NCI-H187 treated with DMSO at 0.1 percent for 48 hours (cell line): ENCODE measurements around the gene STIM1.
"Not testable (repeated sequence)": the region's sequence is repeated elsewhere in the genome, so short reads cannot be mapped to it uniquely, and the experiment has no call there.

Experiments
- DNase-seq: peaks from one replicate; lab custom pipeline; 2025; lab: John Stamatoyannopoulos, UW

Gene STIM1

GRCh38 chr11:3855808-3856491 is 486 bp downstream of the STIM1 start:
- no peak for DNase-seq

DNA sequence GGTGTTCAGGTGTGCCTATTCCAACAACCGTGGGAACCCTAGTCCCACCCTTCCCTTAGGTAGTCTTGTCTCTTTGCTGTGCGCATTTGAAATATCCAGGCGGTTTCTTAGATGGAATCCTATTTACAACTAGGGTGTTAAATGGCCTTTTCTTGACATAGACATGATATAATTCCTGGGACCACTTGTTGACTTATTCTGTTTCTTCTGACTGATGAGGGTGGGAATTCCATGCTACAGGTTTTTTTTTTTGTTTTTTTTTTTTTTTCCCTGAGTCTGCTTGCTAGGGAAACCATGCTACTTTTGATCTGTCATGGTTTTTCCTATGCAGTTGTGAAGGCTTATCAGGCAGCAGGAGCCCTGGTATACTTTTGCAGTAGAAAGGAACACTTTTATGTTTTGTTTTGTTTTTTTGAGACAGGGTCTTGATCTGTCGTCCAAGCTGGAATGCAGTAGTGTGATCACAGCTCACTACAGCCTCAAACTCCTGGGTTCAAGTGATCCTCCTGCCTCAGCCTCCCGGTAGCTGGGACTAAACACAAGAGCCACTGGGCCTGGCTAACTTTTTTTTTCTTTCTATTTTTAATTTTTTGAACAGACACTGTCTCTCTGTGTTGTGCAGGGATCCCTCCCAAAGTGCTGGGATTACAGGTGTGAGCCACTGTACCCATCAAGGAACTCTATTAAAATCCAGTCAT is 1.5 kb downstream of the STIM1 start:
- DNase-seq: no peak

GRCh38 chr11:3857628-3858027 is 2.2 kb downstream of the STIM1 start:
- no peak for DNase-seq

DNA sequence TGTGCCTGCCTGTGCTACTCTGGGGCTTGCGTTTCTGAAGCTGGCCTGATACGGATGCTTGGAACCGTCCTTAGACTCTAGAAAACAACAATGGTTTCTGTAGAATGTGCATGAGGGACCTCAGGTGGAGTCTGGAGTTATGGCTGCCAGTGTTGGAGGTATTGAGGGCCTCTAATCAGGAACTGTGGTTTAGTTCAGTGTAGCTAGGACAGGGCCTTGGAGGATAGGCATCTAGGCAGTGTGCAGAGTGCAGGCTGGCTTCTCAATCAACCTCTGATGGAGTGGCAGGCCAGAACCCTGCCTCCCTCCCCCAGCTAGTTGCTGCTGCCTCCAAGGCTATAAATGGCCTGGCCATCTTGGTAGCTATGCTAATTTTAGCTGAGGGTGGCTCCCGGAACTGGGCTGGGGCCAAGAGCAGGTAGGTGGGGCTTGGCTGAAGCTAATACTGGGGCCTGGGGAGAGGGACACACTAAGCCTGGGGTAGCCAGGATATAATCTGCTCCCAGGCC is 4.0 kb downstream of the STIM1 start:
- DNase-seq: no peak

GRCh38 chr11:3860375-3860774 is 4.9 kb downstream of the STIM1 start:
- DNase-seq: no peak

DNA sequence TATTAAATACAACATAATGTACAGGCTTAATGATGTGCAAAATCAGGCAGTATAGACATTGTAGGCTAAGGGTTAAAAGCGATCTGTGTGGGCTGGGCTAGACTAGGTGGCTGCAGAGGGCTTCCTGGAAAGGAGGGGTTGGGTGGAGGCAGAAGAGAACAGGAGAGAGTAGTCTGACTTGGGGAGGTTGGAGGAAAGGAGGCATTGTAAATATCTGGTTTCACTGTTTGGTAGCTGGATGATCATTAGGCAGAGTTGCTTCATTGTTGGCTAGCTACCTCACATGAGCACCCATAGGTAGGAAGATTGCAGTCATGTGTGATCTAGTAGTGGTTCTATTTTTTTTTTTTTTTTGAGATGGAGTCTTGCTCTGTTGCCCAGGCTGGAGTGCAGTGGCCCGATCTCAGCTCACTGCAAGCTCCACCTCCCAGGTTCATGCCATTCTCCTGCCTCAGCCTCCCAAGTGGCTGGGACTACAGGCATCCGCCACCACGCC is 5.5 kb downstream of the STIM1 start:
- not testable (repeated sequence) for DNase-seq

- no peak for DNase-seq
These were observed 6.2 kb downstream of the STIM1 start for GRCh38 chr11:3861683-3862082.

GRCh38 chr11:3865388-3866193 is 10.1 kb downstream of the STIM1 start:
- no peak for DNase-seq

GRCh38 chr11:3866206-3866605 is 10.7 kb downstream of the STIM1 start:
- no peak for DNase-seq

GRCh38 chr11:3866836-3867208 is 11.4 kb downstream of the STIM1 start:
- DNase-seq: no peak

DNA sequence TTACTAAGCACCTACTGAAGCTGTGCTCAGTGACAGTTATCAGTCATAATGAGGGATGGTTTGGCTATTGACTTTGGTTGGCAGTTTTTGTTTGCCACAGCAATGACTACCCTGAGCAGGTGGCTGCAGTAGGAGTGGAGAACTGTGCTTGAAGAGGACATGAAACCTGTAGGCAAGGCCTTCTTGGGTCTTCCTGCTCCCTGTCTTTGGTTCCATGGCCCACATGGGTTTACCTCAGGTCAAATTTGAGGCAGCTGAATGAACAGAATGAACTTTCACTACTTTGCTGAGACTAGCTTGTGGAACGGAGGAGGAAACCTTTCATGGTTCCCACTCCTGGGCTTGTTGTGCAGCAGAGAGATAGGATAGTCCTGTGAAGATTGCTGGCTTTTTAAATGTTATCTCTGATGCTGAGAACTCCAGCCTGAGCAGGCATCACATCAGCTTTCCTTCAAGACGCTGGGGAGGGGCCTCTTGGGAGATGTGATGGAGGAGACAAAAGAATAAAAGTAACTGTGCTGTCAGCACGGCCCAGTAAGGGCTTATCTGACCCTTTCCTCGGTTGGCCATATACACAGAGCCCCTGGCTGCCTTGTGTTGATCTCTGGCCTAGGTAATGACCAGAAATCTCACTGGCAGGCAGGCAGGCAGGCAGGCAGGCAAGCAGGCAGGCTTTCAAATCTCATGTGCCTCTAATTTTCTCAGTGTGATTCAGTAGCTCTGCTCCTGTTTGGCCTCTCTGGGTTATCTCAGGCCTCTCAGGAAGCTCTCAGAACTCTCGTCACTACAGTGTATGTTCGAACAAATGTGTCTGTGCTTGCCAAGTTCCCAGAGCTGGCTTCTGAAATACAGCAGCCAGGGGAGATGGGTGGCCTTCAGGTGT is 12.0 kb downstream of the STIM1 start:
- no peak for DNase-seq

GRCh38 chr11:3873712-3874349 is 18.4 kb downstream of the STIM1 start:
- DNase-seq: no peak

GRCh38 chr11:3876613-3877012 is 21.1 kb downstream of the STIM1 start:
- DNase-seq: no peak

DNA sequence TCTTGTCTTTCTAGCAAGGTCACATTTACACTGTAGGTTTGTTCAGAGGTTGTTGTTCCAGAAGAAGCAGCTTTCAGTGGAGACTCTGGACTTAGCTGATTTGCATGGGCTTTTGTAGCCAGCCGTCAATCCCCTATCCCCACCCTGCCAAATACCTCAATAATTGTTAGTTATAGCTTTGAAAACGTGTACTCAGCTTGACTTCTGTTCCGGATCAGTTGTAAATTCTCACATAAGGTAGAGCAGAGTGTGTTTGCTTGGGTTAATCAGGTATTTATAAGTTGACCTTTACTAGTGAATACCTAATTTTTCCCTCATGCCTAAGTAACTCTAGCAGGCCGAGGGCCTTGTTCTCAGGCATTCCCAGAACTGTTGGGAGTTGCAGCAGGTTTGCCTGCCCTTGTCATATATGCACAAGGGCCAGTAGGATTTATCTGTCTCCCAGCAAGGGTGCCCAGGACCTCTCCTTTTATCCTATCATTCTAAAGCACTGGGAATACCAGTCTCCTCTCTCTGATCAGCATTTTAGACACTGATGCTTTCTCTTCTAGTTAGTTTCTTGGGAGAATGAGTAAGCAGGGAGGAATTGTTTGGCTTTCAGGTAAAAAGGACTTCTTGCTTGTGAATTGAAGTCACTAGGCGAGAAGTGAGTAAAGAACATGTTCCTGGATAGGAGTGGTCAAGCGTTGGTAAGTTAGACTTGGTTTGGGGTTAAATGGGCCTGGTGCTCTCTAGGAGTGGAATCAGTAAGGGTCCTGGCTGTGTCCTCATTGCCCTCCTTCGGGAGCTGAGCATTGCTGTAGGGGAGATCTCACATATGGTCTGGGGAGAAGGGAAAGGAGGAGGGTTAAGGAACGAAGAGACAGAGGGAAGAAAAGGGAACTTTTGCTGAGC is 22.1 kb downstream of the STIM1 start:
- no peak for DNase-seq

- DNase-seq: no peak
These were observed 22.8 kb downstream of the STIM1 start for GRCh38 chr11:3878258-3878584.

DNA sequence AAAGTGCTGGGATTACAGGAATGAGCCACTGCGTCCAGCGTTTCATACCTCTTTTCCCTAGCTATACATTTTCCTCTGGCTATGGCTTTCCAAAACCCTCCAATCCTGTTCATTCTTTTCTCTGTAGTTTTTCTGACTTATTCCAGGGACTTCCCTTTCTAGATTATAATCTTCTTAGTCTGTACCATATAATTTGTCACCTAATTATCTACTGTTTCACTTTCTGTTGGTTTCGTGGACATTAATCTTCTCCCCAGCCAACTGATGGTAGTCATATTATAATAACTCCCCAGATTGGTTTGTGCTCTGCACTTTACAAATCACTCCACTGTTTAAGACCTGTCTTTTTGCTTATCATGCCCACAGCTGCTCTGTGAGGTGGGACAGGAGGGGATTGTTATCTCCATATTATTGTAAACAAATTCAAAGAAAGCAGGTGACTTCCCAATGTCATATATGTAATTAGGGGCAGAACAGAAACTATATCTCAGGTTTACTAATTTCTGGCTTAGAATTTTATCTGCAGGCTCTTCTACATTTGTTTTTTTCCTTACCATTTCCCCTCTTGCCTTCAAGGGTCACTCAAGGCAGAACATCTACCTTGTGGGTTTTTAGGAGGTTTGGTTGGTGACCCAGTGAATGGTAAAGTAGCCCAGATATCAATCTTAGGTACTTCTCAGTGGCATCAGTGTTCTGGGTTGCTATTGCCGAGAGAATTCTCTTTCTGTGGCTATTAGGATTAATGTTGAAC is 23.9 kb downstream of the STIM1 start:
- no peak for DNase-seq

GRCh38 chr11:3879967-3880542 is 24.6 kb downstream of the STIM1 start:
- DNase-seq: no peak

GRCh38 chr11:3880724-3881123 is 25.3 kb downstream of the STIM1 start:
- DNase-seq: no peak

GRCh38 chr11:3882655-3883054 is 27.2 kb downstream of the STIM1 start:
- DNase-seq: no peak
